ENCODE data around the gene NHEJ1. TPM values are rescaled to one million over a fixed set of nuclear protein-coding genes. Genes with fewer than 3 reads are reported as not detected.

Gene NHEJ1
- total and polyA plus RNA-seq, 4 donors, result 8.4 to 21.1 (median 12.5) TPM

DNA sequence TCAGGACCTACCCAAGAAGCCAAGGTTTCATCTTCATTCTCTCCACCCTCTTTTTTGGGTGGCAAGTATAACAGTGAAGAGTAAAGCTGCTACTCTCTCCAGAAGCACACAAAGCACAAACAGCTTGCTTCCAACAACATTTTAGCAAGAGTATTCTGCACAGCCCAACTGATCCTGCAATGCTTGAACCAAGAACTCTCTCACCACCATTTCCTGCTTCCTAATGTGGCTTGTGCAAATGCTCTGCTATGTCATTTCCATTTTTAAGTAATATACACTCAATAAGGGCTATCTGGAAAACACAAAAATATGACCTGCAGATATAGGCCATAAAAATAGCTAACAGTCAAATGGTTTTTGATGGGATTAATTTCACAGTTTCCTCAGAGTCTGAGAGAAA is 75.8 kb downstream of the NHEJ1 start:
- Histone ChIP-seq H3K9me3 (ENCODE audit: control insufficient read depth in 4 of 4, insufficient read depth in 3 of 4, low read length in 3 of 4) (no peaks in the 10 kb centered on the region), H3K4me3 (no peak overlapping the region), H3K9ac (ENCODE audit: insufficient read depth in 1 of 2, low read length in 2 of 2) (no peak overlapping the region), H3K4me1 (ENCODE audit: control insufficient read depth in 5 of 5, insufficient read depth in 5 of 5, low read length in 5 of 5) (peaks cover 0 to 5% (median 0%) of the 10 kb centered on the region in 5 donors), H3K36me3 (ENCODE audit: control insufficient read depth in 4 of 4, insufficient read depth in 4 of 4, low read length in 4 of 4) (no peaks in the 10 kb centered on the region), H3K27me3 (ENCODE audit: control insufficient read depth in 3 of 3, insufficient read depth in 3 of 3, low read length in 2 of 3) (no peaks in the 10 kb centered on the region), H3K27ac (ENCODE audit: low read depth in 1 of 2, low read length in 1 of 2) (no peak overlapping the region)
- ATAC-seq (ENCODE audit: insufficient read depth, low FRiP score), result no peak
- TF ChIP-seq, protein P1, sequence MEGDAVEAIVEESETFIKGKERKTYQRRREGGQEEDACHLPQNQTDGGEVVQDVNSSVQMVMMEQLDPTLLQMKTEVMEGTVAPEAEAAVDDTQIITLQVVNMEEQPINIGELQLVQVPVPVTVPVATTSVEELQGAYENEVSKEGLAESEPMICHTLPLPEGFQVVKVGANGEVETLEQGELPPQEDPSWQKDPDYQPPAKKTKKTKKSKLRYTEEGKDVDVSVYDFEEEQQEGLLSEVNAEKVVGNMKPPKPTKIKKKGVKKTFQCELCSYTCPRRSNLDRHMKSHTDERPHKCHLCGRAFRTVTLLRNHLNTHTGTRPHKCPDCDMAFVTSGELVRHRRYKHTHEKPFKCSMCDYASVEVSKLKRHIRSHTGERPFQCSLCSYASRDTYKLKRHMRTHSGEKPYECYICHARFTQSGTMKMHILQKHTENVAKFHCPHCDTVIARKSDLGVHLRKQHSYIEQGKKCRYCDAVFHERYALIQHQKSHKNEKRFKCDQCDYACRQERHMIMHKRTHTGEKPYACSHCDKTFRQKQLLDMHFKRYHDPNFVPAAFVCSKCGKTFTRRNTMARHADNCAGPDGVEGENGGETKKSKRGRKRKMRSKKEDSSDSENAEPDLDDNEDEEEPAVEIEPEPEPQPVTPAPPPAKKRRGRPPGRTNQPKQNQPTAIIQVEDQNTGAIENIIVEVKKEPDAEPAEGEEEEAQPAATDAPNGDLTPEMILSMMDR (IDR thresholded peaks at IDR 0.05; ENCODE audit: control extremely low read depth, extremely low read depth), result no peak
- no peak for DNase-seq

DNA sequence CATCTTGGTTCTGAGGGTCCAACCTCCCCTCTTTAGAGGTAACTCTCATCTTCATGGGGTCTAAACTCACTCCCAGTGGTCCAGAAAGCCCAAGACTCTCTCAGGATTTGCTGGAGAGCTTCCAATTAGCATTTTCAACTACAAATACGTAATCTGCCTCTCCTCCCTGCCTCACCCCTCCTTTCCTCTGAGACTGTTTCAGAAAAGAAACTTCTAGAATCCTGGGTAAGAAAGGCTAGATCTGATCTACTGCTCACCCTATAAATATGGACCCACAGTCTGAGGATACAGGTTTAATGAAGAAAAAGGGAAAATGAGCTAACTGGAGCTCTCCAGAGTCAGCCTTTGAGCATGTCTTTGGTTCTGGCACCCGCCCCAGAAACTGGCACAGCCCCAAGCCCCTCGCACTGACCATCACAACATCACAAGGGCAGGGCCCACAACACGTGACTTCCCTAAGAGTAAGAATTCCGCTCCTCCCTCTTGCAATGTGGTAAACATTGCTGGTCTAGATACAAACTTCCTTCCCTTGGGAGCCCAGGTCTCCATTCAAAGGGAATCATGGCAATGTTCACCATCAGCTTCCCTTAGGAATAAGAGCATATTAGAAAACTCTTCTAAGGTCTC is 78.2 kb downstream of the NHEJ1 start:
- no peak overlapping the region for H3K4me3 ChIP-seq
- no peaks in the 10 kb centered on the region for H3K9me3 ChIP-seq (ENCODE audit: control insufficient read depth in 4 of 4, insufficient read depth in 3 of 4, low read length in 3 of 4)
- no peak overlapping the region for H3K9ac ChIP-seq (ENCODE audit: insufficient read depth in 1 of 2, low read length in 2 of 2)
- H3K27ac ChIP-seq (ENCODE audit: low read depth in 1 of 2, low read length in 1 of 2), result no peak overlapping the region
- H3K36me3 ChIP-seq (ENCODE audit: control insufficient read depth in 4 of 4, insufficient read depth in 4 of 4, low read length in 4 of 4), result peaks cover 0 to 2% (median 0%) of the 10 kb centered on the region in 4 donors
- 50 to 56% methylated on average over 5 of the region's 5 CpGs for WGBS, 2 donors
- H3K27me3 ChIP-seq (ENCODE audit: control insufficient read depth in 3 of 3, insufficient read depth in 3 of 3, low read length in 2 of 3), result no peaks in the 10 kb centered on the region
- TF ChIP-seq, protein P1 (IDR thresholded peaks at IDR 0.05; ENCODE audit: control extremely low read depth, extremely low read depth), result no peak
- ATAC-seq (ENCODE audit: insufficient read depth, low FRiP score) (no peak), DNase-seq (peak in 2 of 3 donors; percentile 51 to 54)
- peaks cover 0 to 5% (median 0%) of the 10 kb centered on the region in 5 donors for H3K4me1 ChIP-seq (ENCODE audit: control insufficient read depth in 5 of 5, insufficient read depth in 5 of 5, low read length in 5 of 5)

DNA sequence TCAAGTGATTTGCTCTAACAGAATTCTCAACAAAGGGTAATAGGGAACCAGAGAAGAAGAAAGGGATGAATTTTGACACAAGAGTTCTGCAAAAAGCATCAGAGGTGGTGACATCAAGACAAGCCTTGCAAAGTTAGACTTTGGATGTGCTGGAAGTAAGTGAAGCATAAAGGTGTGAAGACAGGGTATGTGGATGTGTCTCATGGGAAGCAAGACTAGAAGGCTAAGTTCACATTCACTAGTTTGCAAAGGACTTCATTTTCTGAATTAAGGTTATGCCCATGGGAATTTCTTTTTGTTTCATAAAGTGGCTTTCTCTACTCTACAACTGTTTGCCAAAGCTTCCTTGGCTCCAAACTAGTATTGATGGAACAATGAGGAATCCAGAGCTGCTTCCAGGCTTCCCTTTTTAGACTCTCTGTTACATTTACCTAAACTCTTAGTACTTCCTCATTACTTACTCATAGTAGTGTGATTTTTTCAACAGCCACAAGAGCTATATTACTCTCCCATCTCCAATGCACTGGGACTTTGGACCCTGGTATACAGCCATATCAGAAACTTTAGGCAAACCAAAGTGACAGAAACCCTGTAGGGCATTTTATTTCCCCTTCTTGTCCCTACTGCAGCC is 78.8 kb downstream of the NHEJ1 start:
- Histone ChIP-seq H3K4me3 (no peak overlapping the region), H3K9me3 (ENCODE audit: control insufficient read depth in 4 of 4, insufficient read depth in 3 of 4, low read length in 3 of 4) (no peaks in the 10 kb centered on the region), H3K36me3 (ENCODE audit: control insufficient read depth in 4 of 4, insufficient read depth in 4 of 4, low read length in 4 of 4) (peaks cover 0 to 6% (median 4%) of the 10 kb centered on the region in 4 donors), H3K27ac (ENCODE audit: low read depth in 1 of 2, low read length in 1 of 2) (no peak overlapping the region), H3K4me1 (ENCODE audit: control insufficient read depth in 5 of 5, insufficient read depth in 5 of 5, low read length in 5 of 5) (peaks cover 0 to 4% (median 0%) of the 10 kb centered on the region in 5 donors), H3K27me3 (ENCODE audit: control insufficient read depth in 3 of 3, insufficient read depth in 3 of 3, low read length in 2 of 3) (no peaks in the 10 kb centered on the region), H3K9ac (ENCODE audit: insufficient read depth in 1 of 2, low read length in 2 of 2) (no peak overlapping the region)
- TF ChIP-seq, protein P1 (IDR thresholded peaks at IDR 0.05; ENCODE audit: control extremely low read depth, extremely low read depth), result no peak
- no peak for DNase-seq
- ATAC-seq (ENCODE audit: insufficient read depth, low FRiP score), result no peak

Measured in lung (tissue), 12 donors.